Stimulated activated CD4-positive, alpha-beta T cell treated with anti-CD3 and anti-CD28 coated beads, TNF-alpha, amount 100 ng/mL, for 1 hour (primary cell): Measurements from ENCODE around the gene WRNIP1.

Experiments
- DNase-seq, 3 donors: peaks; one replicate each; pipeline ENCODE4 v3.0.0-alpha.2; 2020; ENCODE audit warnings: low read depth in 3 of 3, low spot score in 1 of 3

Gene WRNIP1

DNA sequence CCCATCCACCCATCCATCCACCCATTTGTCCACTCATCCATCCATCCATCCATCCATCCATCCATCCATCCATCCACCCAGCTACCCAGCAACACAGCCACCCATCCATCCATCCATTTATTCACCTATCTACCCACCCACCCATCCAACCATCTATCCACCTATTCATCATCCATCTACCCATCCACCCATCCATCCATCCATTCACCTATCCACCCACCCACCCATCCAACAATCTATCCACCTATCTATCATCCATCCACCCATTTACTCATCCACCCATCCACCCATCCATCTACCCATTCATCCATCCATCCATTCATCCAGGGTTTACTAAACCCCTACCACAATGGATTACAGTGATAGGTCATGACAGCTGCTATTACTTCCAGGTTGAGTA lies 69.1 kb downstream of the WRNIP1 start:
- no peak for DNase-seq
